ENCODE results near the gene ZNF429.

Gene ZNF429

DNA sequence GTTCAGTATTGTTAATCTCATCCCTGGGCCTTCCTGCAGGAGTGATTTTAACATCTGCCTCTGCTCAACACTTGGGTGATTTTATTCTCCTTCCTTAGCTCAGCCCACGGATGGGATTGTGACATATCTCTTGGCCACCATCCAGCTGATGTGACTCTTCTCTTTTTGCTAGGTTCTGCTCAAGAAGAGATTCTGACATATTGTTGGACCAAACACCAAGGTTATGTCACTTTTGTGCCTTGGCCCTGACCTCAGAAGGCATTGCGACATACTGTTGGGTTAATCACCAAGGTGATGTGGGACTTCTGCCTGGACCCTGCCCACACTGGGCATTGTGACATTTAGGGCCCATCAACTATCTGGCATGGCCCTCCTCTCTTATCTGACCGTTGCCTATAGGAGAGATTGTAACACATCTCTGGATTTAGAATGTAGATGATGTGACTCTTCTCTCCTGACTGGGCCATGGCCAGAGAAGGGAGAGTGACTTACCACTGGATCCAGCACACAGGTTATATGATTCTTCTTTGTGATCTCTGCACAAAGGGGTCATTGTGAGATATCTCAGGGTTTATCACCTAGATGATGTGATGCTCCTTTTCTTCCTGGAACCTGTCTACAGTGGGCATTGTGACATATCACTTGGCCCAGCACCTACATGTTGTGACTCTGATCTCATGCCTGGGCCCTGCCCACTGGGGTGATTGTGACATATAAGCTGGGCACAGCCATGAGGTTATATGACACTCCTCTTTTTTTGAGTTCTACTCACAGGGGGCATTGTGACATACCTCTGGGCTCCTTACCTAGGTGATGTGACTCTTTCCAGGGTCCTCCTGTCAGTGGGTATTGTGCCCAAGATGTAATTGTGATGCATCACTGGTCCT, 88.8 kb downstream of the ZNF429 start:
- no peak for ATAC-seq
- no peak for TF ChIP-seq PPARA (CRISPR knock-in tag; IDR thresholded peaks at IDR 0.05; ENCODE audit: borderline replicate concordance)
- TF ChIP-seq, protein P1, sequence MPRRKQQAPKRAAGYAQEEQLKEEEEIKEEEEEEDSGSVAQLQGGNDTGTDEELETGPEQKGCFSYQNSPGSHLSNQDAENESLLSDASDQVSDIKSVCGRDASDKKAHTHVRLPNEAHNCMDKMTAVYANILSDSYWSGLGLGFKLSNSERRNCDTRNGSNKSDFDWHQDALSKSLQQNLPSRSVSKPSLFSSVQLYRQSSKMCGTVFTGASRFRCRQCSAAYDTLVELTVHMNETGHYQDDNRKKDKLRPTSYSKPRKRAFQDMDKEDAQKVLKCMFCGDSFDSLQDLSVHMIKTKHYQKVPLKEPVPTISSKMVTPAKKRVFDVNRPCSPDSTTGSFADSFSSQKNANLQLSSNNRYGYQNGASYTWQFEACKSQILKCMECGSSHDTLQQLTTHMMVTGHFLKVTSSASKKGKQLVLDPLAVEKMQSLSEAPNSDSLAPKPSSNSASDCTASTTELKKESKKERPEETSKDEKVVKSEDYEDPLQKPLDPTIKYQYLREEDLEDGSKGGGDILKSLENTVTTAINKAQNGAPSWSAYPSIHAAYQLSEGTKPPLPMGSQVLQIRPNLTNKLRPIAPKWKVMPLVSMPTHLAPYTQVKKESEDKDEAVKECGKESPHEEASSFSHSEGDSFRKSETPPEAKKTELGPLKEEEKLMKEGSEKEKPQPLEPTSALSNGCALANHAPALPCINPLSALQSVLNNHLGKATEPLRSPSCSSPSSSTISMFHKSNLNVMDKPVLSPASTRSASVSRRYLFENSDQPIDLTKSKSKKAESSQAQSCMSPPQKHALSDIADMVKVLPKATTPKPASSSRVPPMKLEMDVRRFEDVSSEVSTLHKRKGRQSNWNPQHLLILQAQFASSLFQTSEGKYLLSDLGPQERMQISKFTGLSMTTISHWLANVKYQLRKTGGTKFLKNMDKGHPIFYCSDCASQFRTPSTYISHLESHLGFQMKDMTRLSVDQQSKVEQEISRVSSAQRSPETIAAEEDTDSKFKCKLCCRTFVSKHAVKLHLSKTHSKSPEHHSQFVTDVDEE (CRISPR knock-in tag; IDR thresholded peaks at IDR 0.05): no peak
- no peak for TF ChIP-seq TCF4 (CRISPR knock-in tag; IDR thresholded peaks at IDR 0.05; ENCODE audit: borderline replicate concordance)
- no peak for TF ChIP-seq RARB (CRISPR knock-in tag; IDR thresholded peaks at IDR 0.05)
- no peak for TF ChIP-seq ZNF565 (CRISPR knock-in tag; conservative IDR thresholded peaks at IDR 0.05; ENCODE audit: low read depth)
- no peak for TF ChIP-seq ZNF70 (CRISPR knock-in tag; IDR thresholded peaks at IDR 0.05)
- no peak for TF ChIP-seq BACH2 (CRISPR knock-in tag; IDR thresholded peaks at IDR 0.05; ENCODE audit: borderline replicate concordance)
- TF ChIP-seq ZFP30 (CRISPR knock-in tag; IDR thresholded peaks at IDR 0.05): no peak
- TF ChIP-seq TOX (CRISPR knock-in tag; IDR thresholded peaks at IDR 0.05; ENCODE audit: borderline replicate concordance): no peak
- TF ChIP-seq SNAI2 (CRISPR knock-in tag; IDR thresholded peaks at IDR 0.05): no peak

DNA sequence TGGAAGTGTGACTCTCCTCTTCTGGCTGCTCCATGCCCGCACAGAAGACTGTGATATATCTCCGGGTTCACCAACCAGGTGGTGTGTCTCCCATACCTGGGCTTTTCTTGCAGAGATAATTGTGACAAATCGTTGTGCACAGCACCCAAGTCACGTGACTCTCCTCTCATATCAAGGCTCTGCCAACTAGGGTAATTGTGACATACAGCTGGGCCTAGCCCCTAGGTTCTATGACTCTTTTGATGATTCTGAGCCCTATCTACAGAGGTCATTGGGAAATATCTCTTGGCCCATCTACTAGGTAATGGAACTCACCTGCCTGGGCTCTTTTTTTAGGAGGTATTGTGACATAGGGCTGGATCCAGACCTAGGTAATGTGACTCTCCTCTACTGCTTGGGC, 89.8 kb downstream of the ZNF429 start:
- no peak for ATAC-seq
- no peak for TF ChIP-seq PPARA (CRISPR knock-in tag; IDR thresholded peaks at IDR 0.05; ENCODE audit: borderline replicate concordance)
- TF ChIP-seq RARB (CRISPR knock-in tag; IDR thresholded peaks at IDR 0.05): no peak
- TF ChIP-seq, protein P2, sequence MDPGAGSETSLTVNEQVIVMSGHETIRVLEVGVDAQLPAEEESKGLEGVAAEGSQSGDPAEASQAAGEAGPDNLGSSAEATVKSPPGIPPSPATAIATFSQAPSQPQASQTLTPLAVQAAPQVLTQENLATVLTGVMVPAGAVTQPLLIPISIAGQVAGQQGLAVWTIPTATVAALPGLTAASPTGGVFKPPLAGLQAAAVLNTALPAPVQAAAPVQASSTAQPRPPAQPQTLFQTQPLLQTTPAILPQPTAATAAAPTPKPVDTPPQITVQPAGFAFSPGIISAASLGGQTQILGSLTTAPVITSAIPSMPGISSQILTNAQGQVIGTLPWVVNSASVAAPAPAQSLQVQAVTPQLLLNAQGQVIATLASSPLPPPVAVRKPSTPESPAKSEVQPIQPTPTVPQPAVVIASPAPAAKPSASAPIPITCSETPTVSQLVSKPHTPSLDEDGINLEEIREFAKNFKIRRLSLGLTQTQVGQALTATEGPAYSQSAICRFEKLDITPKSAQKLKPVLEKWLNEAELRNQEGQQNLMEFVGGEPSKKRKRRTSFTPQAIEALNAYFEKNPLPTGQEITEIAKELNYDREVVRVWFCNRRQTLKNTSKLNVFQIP (CRISPR knock-in tag; IDR thresholded peaks at IDR 0.05; ENCODE audit: borderline replicate concordance, low read depth): no peak
- no peak for TF ChIP-seq SNAI2 (CRISPR knock-in tag; IDR thresholded peaks at IDR 0.05)
- TF ChIP-seq ZFP3 (CRISPR knock-in tag; IDR thresholded peaks at IDR 0.05): no peak
- TF ChIP-seq TCF4 (CRISPR knock-in tag; IDR thresholded peaks at IDR 0.05; ENCODE audit: borderline replicate concordance): no peak
- no peak for TF ChIP-seq OSR1 (CRISPR knock-in tag; IDR thresholded peaks at IDR 0.05)
- TF ChIP-seq ZNF565 (CRISPR knock-in tag; conservative IDR thresholded peaks at IDR 0.05; ENCODE audit: low read depth): no peak
- no peak for TF ChIP-seq CSDC2 (CRISPR knock-in tag; IDR thresholded peaks at IDR 0.05)
- no peak for TF ChIP-seq ARNTL (CRISPR knock-in tag; IDR thresholded peaks at IDR 0.05; ENCODE audit: borderline replicate concordance, low read depth)
- TF ChIP-seq ZFP30 (CRISPR knock-in tag; IDR thresholded peaks at IDR 0.05): no peak
- TF ChIP-seq ISL1 (CRISPR knock-in tag; IDR thresholded peaks at IDR 0.05): no peak
- TF ChIP-seq ZNF70 (CRISPR knock-in tag; IDR thresholded peaks at IDR 0.05): no peak
- no peak for TF ChIP-seq ZNF8 (CRISPR knock-in tag; IDR thresholded peaks at IDR 0.05)
- TF ChIP-seq, protein P3, sequence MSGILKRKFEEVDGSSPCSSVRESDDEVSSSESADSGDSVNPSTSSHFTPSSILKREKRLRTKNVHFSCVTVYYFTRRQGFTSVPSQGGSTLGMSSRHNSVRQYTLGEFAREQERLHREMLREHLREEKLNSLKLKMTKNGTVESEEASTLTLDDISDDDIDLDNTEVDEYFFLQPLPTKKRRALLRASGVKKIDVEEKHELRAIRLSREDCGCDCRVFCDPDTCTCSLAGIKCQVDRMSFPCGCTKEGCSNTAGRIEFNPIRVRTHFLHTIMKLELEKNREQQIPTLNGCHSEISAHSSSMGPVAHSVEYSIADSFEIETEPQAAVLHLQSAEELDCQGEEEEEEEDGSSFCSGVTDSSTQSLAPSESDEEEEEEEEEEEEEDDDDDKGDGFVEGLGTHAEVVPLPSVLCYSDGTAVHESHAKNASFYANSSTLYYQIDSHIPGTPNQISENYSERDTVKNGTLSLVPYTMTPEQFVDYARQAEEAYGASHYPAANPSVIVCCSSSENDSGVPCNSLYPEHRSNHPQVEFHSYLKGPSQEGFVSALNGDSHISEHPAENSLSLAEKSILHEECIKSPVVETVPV (CRISPR knock-in tag; IDR thresholded peaks at IDR 0.05): no peak
- TF ChIP-seq GLIS3 (CRISPR knock-in tag; IDR thresholded peaks at IDR 0.05): no peak
- TF ChIP-seq TOX (CRISPR knock-in tag; IDR thresholded peaks at IDR 0.05; ENCODE audit: borderline replicate concordance): no peak
- no peak for TF ChIP-seq ZC3H10 (CRISPR knock-in tag; IDR thresholded peaks at IDR 0.05)
- no peak for TF ChIP-seq ESRRG (CRISPR knock-in tag; IDR thresholded peaks at IDR 0.05)

DNA sequence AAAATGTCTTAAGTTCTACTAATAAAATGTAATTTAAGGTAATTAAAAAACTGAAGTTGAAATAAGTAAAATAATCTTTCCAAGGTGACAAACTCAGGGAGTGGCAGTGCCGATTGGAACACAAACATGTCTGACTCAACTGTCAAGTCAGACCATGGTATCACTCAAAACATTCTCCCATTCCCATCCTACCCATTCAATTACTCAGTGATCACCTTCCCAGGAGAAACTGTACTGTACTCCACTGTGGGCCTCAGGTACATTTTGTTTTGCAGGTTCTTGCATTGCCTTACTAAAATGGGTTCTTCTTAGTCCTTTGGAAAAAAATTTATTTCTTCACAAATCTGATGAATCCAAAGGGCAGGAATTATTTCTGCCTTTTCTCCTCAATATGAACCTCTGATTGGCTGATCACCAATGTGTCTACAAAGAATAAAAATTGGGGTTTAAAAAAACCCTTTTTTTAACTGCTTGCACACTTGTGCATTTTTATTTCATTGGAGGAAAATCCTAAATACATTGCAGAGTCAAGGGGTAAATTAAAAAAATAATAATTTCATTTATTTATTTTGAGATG, 96.8 kb downstream of the ZNF429 start:
- ATAC-seq: no peak
- TF ChIP-seq SNAI2 (CRISPR knock-in tag; IDR thresholded peaks at IDR 0.05): no peak
- TF ChIP-seq, protein P3 (CRISPR knock-in tag; IDR thresholded peaks at IDR 0.05): no peak
- TF ChIP-seq, protein P4, sequence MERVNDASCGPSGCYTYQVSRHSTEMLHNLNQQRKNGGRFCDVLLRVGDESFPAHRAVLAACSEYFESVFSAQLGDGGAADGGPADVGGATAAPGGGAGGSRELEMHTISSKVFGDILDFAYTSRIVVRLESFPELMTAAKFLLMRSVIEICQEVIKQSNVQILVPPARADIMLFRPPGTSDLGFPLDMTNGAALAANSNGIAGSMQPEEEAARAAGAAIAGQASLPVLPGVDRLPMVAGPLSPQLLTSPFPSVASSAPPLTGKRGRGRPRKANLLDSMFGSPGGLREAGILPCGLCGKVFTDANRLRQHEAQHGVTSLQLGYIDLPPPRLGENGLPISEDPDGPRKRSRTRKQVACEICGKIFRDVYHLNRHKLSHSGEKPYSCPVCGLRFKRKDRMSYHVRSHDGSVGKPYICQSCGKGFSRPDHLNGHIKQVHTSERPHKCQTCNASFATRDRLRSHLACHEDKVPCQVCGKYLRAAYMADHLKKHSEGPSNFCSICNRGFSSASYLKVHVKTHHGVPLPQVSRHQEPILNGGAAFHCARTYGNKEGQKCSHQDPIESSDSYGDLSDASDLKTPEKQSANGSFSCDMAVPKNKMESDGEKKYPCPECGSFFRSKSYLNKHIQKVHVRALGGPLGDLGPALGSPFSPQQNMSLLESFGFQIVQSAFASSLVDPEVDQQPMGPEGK (CRISPR knock-in tag; IDR thresholded peaks at IDR 0.05; ENCODE audit: borderline replicate concordance): no peak
- TF ChIP-seq, protein P1 (CRISPR knock-in tag; IDR thresholded peaks at IDR 0.05): no peak
- TF ChIP-seq BACH2 (CRISPR knock-in tag; IDR thresholded peaks at IDR 0.05; ENCODE audit: borderline replicate concordance): no peak
- TF ChIP-seq ZFP30 (CRISPR knock-in tag; IDR thresholded peaks at IDR 0.05): no peak
- no peak for TF ChIP-seq ZNF8 (CRISPR knock-in tag; IDR thresholded peaks at IDR 0.05)
- TF ChIP-seq ZC3H10 (CRISPR knock-in tag; IDR thresholded peaks at IDR 0.05): no peak
- no peak for TF ChIP-seq ZFP3 (CRISPR knock-in tag; IDR thresholded peaks at IDR 0.05)
- TF ChIP-seq ESRRG (CRISPR knock-in tag; IDR thresholded peaks at IDR 0.05): no peak
